SK-N-SH (cell line): Measurements from ENCODE around the gene EPB41L4A. TPM values are rescaled to one million over a fixed set of nuclear protein-coding genes. Genes with fewer than 3 reads are reported as not detected.
"Not testable (repeated sequence)": the region's sequence is repeated elsewhere in the genome, so short reads cannot be mapped to it uniquely, and the experiment has no call there.

Experiments used
- CTCF ChIA-PET: fragments of 300-600, 350-600 bp; formaldehyde crosslinking; extraction: SDS; loops from one replicate; lab custom pipeline; 2021; lab: Yijun Ruan, JAX
- POLR2A ChIA-PET: fragments of 350-600 bp; sonication (Branson Sonifier 250); formaldehyde crosslinking; extraction: SDS; loops from one replicate; lab custom pipeline; 2020; ENCODE audit warnings: antibody characterized with exemption, inconsistent platforms; lab: Yijun Ruan, JAX
- DNase-seq: peaks from one replicate; pipeline ENCODE4 v3.0.0; 2012
- H2AFZ ChIP-seq: fragments of 200-600 bp; sonication (generic); 2 replicates; pipeline ENCODE4 v1.8.1; 2016; ENCODE audit warnings: antibody characterized with exemption, mild to moderate bottlenecking, low read depth
- H3F3A ChIP-seq: fragments of 200-600 bp; sonication (generic); replicated peaks from 2 replicates; pipeline ENCODE3; 2016; ENCODE audit warnings: antibody characterized with exemption, mild to moderate bottlenecking; ENCODE audit not compliant: insufficient read depth
- H3K27ac ChIP-seq, 2 experiments: fragments of 200-500 bp in 1 of 2; fragments of 200-600 bp in 1 of 2; sonication (Bioruptor generic) in 1 of 2; sonication (generic), shearing (Covaris generic) in 1 of 2; 2 replicates each; pipeline versions ENCODE4 v1.5.1 to v1.6.1; 2014 to 2016; ENCODE audit warnings: low read depth in 2 of 2, inconsistent platforms in 1 of 2, low read length in 1 of 2, mild to moderate bottlenecking in 1 of 2, mixed read lengths in 1 of 2
- H3K27me3 ChIP-seq: fragments of 200-600 bp; sonication (generic), shearing (Covaris generic); 2 replicates; pipeline ENCODE4 v1.6.1; 2016; ENCODE audit warnings: mixed run types; ENCODE audit not compliant: insufficient read depth
- H3K36me3 ChIP-seq, 2 experiments: fragments of 200-500 bp in 1 of 2; fragments of 200-600 bp in 1 of 2; sonication (Bioruptor generic) in 1 of 2; sonication (generic) in 1 of 2; replicated peaks in 1 of 2; 2 replicates each; pipeline versions ENCODE3 to v1.5.1; 2014 to 2016; ENCODE audit warnings: low read length in 1 of 2, mild to moderate bottlenecking in 1 of 2; ENCODE audit not compliant: insufficient read depth in 2 of 2, control insufficient read depth in 1 of 2
- H3K4me1 ChIP-seq, 2 experiments: fragments of 200-500 bp in 1 of 2; fragments of 200-600 bp in 1 of 2; sonication (Bioruptor generic) in 1 of 2; sonication (generic), shearing (Covaris generic) in 1 of 2; 2 replicates each; pipeline versions ENCODE4 v1.5.1 to v1.6.1; 2014 to 2016; ENCODE audit warnings: low read depth in 1 of 2, low read length in 1 of 2, mixed run types in 1 of 2; ENCODE audit not compliant: insufficient read depth in 2 of 2, control insufficient read depth in 1 of 2
- H3K4me2 ChIP-seq: fragments of 200-600 bp; sonication (generic), shearing (Covaris generic); 2 replicates; pipeline ENCODE4 v1.6.1; 2017; ENCODE audit warnings: mixed run types
- H3K4me3 ChIP-seq, 2 experiments: fragments of 200-500 bp in 1 of 2; fragments of 200-600 bp in 1 of 2; sonication (Bioruptor generic) in 1 of 2; sonication (generic), shearing (Covaris generic) in 1 of 2; 2 replicates each; pipeline versions ENCODE4 v1.5.1 to v1.8.1; 2014 to 2016; ENCODE audit warnings: low read depth in 2 of 2, inconsistent platforms in 1 of 2, low read length in 1 of 2, mild to moderate bottlenecking in 1 of 2, mixed read lengths in 1 of 2, moderate library complexity in 1 of 2
- H3K79me2 ChIP-seq: fragments of 200-600 bp; sonication (generic); 2 replicates; pipeline ENCODE4 v1.8.1; 2017; ENCODE audit warnings: mild to moderate bottlenecking; ENCODE audit not compliant: insufficient read depth
- H3K9ac ChIP-seq: fragments of 200-600 bp; sonication (generic); 2 replicates; pipeline ENCODE4 v1.6.1; 2017; ENCODE audit warnings: mixed run types
- H3K9me2 ChIP-seq: fragments of 200-600 bp; sonication (generic); 2 replicates; pipeline ENCODE4 v1.6.1; 2017; ENCODE audit warnings: mixed run types
- H3K9me3 ChIP-seq: fragments of 200-600 bp; sonication (generic); 2 replicates; pipeline ENCODE4 v1.6.1; 2017; ENCODE audit warnings: mixed run types, mild to moderate bottlenecking, moderate library complexity
- H4K20me1 ChIP-seq: fragments of 200-600 bp; sonication (generic); 2 replicates; pipeline ENCODE4 v1.6.1; 2017; ENCODE audit warnings: mild to moderate bottlenecking, mixed run types; ENCODE audit not compliant: insufficient read depth
- CTCF ChIP-seq: fragments of 200-600 bp; sonication (generic); IDR thresholded peaks from 2 replicates; pipeline ENCODE4 v1.6.1; 2017; ENCODE audit warnings: antibody characterized with exemption, mild to moderate bottlenecking, moderate library complexity
- EZH2phosphoT487 ChIP-seq: fragments of 200-600 bp; sonication (generic); IDR thresholded peaks from 2 replicates; pipeline ENCODE4 v1.6.1; 2017; ENCODE audit warnings: low read depth, mixed run types, mild to moderate bottlenecking, antibody characterized with exemption, moderate library complexity, borderline replicate concordance
- FOSL2 ChIP-seq: IDR thresholded peaks from 2 replicates; pipeline ENCODE4 v1.4.0; 2012; ENCODE audit warnings: low read depth, mild to moderate bottlenecking, moderate library complexity, borderline replicate concordance
- FOXJ3 ChIP-seq: sonication (generic); formaldehyde crosslinking; IDR thresholded peaks from 2 replicates; pipeline ENCODE4 v1.5.1; 2020; ENCODE audit warnings: mild to moderate bottlenecking, missing genetic modification reagents
- IRF3 ChIP-seq: fragments of 150-350 bp; IDR thresholded peaks from 2 replicates; pipeline ENCODE4 v1.6.1; 2016; ENCODE audit warnings: mild to moderate bottlenecking, low read depth, low read length
- JUND ChIP-seq: IDR thresholded peaks from 2 replicates; pipeline ENCODE4 v1.4.0; 2012
- POLR2AphosphoS5 ChIP-seq: IDR thresholded peaks from 2 replicates; pipeline ENCODE4 v1.6.1; 2012; ENCODE audit warnings: low read depth, low read length
- RAD21 ChIP-seq: IDR thresholded peaks from 2 replicates; pipeline ENCODE4 v1.6.1; 2012; ENCODE audit warnings: mild to moderate bottlenecking, low read length
- RFX5 ChIP-seq: IDR thresholded peaks from 2 replicates; pipeline ENCODE4 v1.6.1; 2012; ENCODE audit warnings: mild to moderate bottlenecking, improper control_type of control experiment, low read length
- WGBS: methylation state at CpG from one replicate; pipeline ENCODE4 v1.1.6; 2017; ENCODE audit warnings: low lambda C conversion rate; 5-methylcytosine and 5-hydroxymethylcytosine counted together
- polyA plus RNA-seq, 3 experiments: library from polyadenylated mRNA; depleted of rRNA; stranded (reverse); fragments of >200 nt; gene quantifications; 2 replicates each; pipeline ENCODE4 v1.2.3, GENCODE V29; 2012
- TF ChIP-seq, protein P1 (sequence below): IDR thresholded peaks from 2 replicates; pipeline ENCODE4 v1.4.0; 2012; ENCODE audit warnings: low read depth, borderline replicate concordance

EPB41L4A gene
- polyA plus RNA-seq, 1 of the 3 experiments (the other 2 are of a cell fraction): 0.07 TPM

GRCh38 chr5:112367400-112367799 lies 51.7 kb downstream of the EPB41L4A start:
- H3K9ac ChIP-seq: no peak overlapping the region
- H3K27me3 ChIP-seq: no peaks in the 10 kb centered on the region
- H3K79me2 ChIP-seq: no peaks in the 10 kb centered on the region
- ChIA-PET CTCF (interaction anchor here (0.6 to 2.9 kb wide), 4 partner anchors 11 to 52 kb away, joined by 3 to 15 read pairs (median 4); partner anchors contain the start of gene EPB41L4A), POLR2A (no interaction called here)
- 76% methylated on average over 4 of the region's 4 CpGs for WGBS
- TF ChIP-seq JUND (no peak), FOSL2 (no peak), IRF3 (no peak), RFX5 (no peak), POLR2AphosphoS5 (no peak), CTCF (no peak)
- TF ChIP-seq, protein P1, sequence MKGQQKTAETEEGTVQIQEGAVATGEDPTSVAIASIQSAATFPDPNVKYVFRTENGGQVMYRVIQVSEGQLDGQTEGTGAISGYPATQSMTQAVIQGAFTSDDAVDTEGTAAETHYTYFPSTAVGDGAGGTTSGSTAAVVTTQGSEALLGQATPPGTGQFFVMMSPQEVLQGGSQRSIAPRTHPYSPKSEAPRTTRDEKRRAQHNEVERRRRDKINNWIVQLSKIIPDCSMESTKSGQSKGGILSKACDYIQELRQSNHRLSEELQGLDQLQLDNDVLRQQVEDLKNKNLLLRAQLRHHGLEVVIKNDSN: no peak
- no peak overlapping the region for H2AFZ ChIP-seq
- no peaks in the 10 kb centered on the region for H4K20me1 ChIP-seq
- H3K4me2 ChIP-seq: no peak overlapping the region
- no peaks in the 10 kb centered on the region for H3K9me3 ChIP-seq
- H3K36me3 ChIP-seq: no peaks in the 10 kb centered on the region
- H3K27ac ChIP-seq: no peak overlapping the region
- DNase-seq: no peak
- H3K9me2 ChIP-seq: no peaks in the 10 kb centered on the region
- no peak overlapping the region for H3K4me3 ChIP-seq
- no peaks in the 10 kb centered on the region for H3K4me1 ChIP-seq
- no peaks in the 10 kb centered on the region for H3F3A ChIP-seq

GRCh38 chr5:112366987-112367386 lies 52.1 kb downstream of the EPB41L4A start:
- Histone ChIP-seq H3K27ac (no peak overlapping the region), H2AFZ (no peak overlapping the region), H3K36me3 (no peaks in the 10 kb centered on the region), H3K4me3 (no peak overlapping the region), H3K9me3 (no peaks in the 10 kb centered on the region), H3K4me2 (no peak overlapping the region), H3F3A (no peaks in the 10 kb centered on the region), H4K20me1 (no peaks in the 10 kb centered on the region), H3K79me2 (no peaks in the 10 kb centered on the region), H3K9me2 (no peaks in the 10 kb centered on the region), H3K27me3 (no peaks in the 10 kb centered on the region)
- DNase-seq: peak; percentile 27
- POLR2A ChIA-PET: no interaction called here
- 43% methylated on average over 2 of the region's 2 CpGs for WGBS
- TF ChIP-seq CTCF (peak; percentile 20; the same call in 1 of the 2 replicates), RAD21 (0 out of 2 replicates have a peak, but pooled peaks have one; percentile 3), FOXJ3 (no peak), EZH2phosphoT487 (no peak)
- TF ChIP-seq, all 33 proteins: peak for 2
- CTCF ChIA-PET: interaction anchor here (0.6 to 2.9 kb wide), 4 partner anchors 9 to 53 kb away, joined by 3 to 15 read pairs (median 4); partner anchors contain the start of gene EPB41L4A
- no peaks in the 10 kb centered on the region for H3K4me1 ChIP-seq
- H3K9ac ChIP-seq: no peak overlapping the region

DNA sequence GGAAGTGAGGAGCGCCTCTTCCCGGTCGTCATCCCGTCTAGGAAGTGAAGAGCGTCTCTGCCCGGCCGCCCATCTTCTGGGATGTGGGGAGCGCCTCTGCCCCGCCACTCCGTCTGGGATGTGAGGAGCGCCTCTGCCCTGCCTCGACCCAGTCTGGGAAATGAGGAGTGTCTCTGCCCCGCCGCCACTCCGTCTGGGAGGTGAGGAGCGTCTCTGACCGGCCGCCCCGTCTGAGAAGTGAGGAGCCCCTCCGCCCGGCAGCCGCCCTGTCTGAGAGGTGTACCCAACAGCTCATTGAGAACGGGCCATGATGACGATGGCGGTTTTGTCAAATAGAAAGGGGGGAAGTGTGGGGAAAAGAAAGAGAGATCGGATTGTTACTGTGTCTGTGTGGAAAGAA lies 58.3 kb downstream of the EPB41L4A start:
- DNase-seq, CTCF ChIA-PET, H3F3A ChIP-seq, H4K20me1 ChIP-seq, H3K4me3 ChIP-seq, POLR2A ChIA-PET, H3K4me1 ChIP-seq, H3K36me3 ChIP-seq, H3K4me2 ChIP-seq, H3K27me3 ChIP-seq, H3K27ac ChIP-seq, H2AFZ ChIP-seq, H3K79me2 ChIP-seq, H3K9me2 ChIP-seq, H3K9ac ChIP-seq, H3K9me3 ChIP-seq: not testable (repeated sequence)
- WGBS: 70% methylated on average over 19 of the region's 26 CpGs
